WTC11 (cell line): Measurements from ENCODE around the gene ZBTB18. TPM values are rescaled to one million over a fixed set of nuclear protein-coding genes. Genes with fewer than 3 reads are reported as not detected.

ENCODE experiments used
- ATAC-seq: fragments of 200-7000 bp; cut with Tn5 transposase; 2 replicates; pipeline ENCODE4 v1.10.0; 2021; ENCODE audit warnings: mild to moderate bottlenecking, moderate library complexity
- CTCF ChIA-PET: fragments of 300-600 bp; sonication (Branson Sonifier 250); formaldehyde crosslinking; loops from one replicate; lab custom pipeline; 2021; ENCODE audit warnings: antibody characterized with exemption; lab: Charles Lee
- POLR2A ChIA-PET: fragments of 350-600 bp; sonication (Branson Sonifier 250); formaldehyde crosslinking; loops from one replicate; lab custom pipeline; 2021; ENCODE audit warnings: antibody characterized with exemption; lab: Charles Lee
- DNase-seq: peaks from one replicate; pipeline ENCODE4 v3.0.0; 2021; ENCODE audit warnings: low spot score
- H3K27ac Mint-ChIP-seq: 2 replicates; pipeline ENCODE4 v1.8.0; 2021; ENCODE audit warnings: mixed read lengths
- H3K27me3 Mint-ChIP-seq: 2 replicates; pipeline ENCODE4 v1.8.0; 2021; ENCODE audit warnings: low read depth, mild to moderate bottlenecking, moderate library complexity, mixed read lengths
- H3K36me3 Mint-ChIP-seq: 2 replicates; pipeline ENCODE4 v1.8.0; 2021; ENCODE audit warnings: mixed read lengths
- H3K4me1 Mint-ChIP-seq: 2 replicates; pipeline ENCODE4 v1.8.0; 2022; ENCODE audit warnings: mixed read lengths
- H3K4me3 Mint-ChIP-seq: 2 replicates; pipeline ENCODE4 v1.8.0; 2021; ENCODE audit warnings: mild to moderate bottlenecking, moderate library complexity, mixed read lengths
- H3K9me3 Mint-ChIP-seq: 2 replicates; pipeline ENCODE4 v1.8.0; 2021; ENCODE audit warnings: mixed read lengths
- ARID4B ChIP-seq: sonication (generic); formaldehyde crosslinking; IDR thresholded peaks from 2 replicates; pipeline ENCODE4 v1.8.0; 2023; ENCODE audit warnings: missing genetic modification reagents, mild to moderate bottlenecking, borderline replicate concordance
- ATF2 ChIP-seq: sonication (generic); formaldehyde crosslinking; IDR thresholded peaks from 2 replicates; pipeline ENCODE4 v1.8.1; 2022; ENCODE audit warnings: low read depth, missing genetic modification reagents, borderline replicate concordance
- CDX4 ChIP-seq: fragments of 250-450 bp; sonication (Bioruptor Pico); IDR thresholded peaks from 2 replicates; pipeline ENCODE4 v1.9.0; 2021; ENCODE audit warnings: moderate library complexity, mild to moderate bottlenecking, inconsistent platforms, borderline replicate concordance
- CREB1 ChIP-seq: sonication (generic); formaldehyde crosslinking; IDR thresholded peaks from 2 replicates; pipeline ENCODE4 v1.8.0; 2023; ENCODE audit warnings: mild to moderate bottlenecking, missing genetic modification reagents
- E2F4 ChIP-seq: sonication (generic); formaldehyde crosslinking; IDR thresholded peaks from 2 replicates; pipeline ENCODE4 v1.8.1; 2022; ENCODE audit warnings: low read depth, mild to moderate bottlenecking, moderate library complexity, missing genetic modification reagents, borderline replicate concordance
- ELF4 ChIP-seq: sonication (generic); formaldehyde crosslinking; IDR thresholded peaks from 2 replicates; pipeline ENCODE4 v1.8.1; 2022; ENCODE audit warnings: low read depth, mild to moderate bottlenecking, moderate library complexity, missing genetic modification reagents
- FOXP1 ChIP-seq: sonication (generic); formaldehyde crosslinking; IDR thresholded peaks from 2 replicates; pipeline ENCODE4 v1.8.0; 2022; ENCODE audit warnings: missing genetic modification reagents, mild to moderate bottlenecking, moderate library complexity, borderline replicate concordance
- MLX ChIP-seq: sonication (generic); formaldehyde crosslinking; IDR thresholded peaks from 2 replicates; pipeline ENCODE4 v1.8.1; 2023; ENCODE audit warnings: mild to moderate bottlenecking, missing genetic modification reagents, moderate library complexity
- NR3C1 ChIP-seq: sonication (generic); formaldehyde crosslinking; conservative IDR thresholded peaks from 2 replicates; pipeline ENCODE4 v1.8.1; 2023; ENCODE audit warnings: low read depth, mild to moderate bottlenecking, missing genetic modification reagents
- OVOL2 ChIP-seq: fragments of 250-450 bp; sonication (Bioruptor Pico); IDR thresholded peaks from 2 replicates; pipeline ENCODE4 v1.9.0; 2021; ENCODE audit warnings: mild to moderate bottlenecking, borderline replicate concordance
- PRDM15 ChIP-seq: sonication (generic); formaldehyde crosslinking; IDR thresholded peaks from 2 replicates; pipeline ENCODE4 v1.8.0; 2022; ENCODE audit warnings: missing genetic modification reagents
- RORB ChIP-seq: fragments of 250-450 bp; sonication (Bioruptor Pico); IDR thresholded peaks from 2 replicates; pipeline ENCODE4 v1.9.0; 2021; ENCODE audit warnings: mild to moderate bottlenecking
- SMAD4 ChIP-seq: sonication (generic); formaldehyde crosslinking; IDR thresholded peaks from 2 replicates; pipeline ENCODE4 v1.8.0; 2022; ENCODE audit warnings: mild to moderate bottlenecking, missing genetic modification reagents
- SOX15 ChIP-seq: fragments of 250-450 bp; sonication (Bioruptor Pico); IDR thresholded peaks from 2 replicates; pipeline ENCODE4 v1.9.0; 2021; ENCODE audit warnings: mild to moderate bottlenecking
- TP53 ChIP-seq: sonication (generic); formaldehyde crosslinking; IDR thresholded peaks from 2 replicates; pipeline ENCODE4 v1.8.1; 2023; ENCODE audit warnings: mild to moderate bottlenecking, missing genetic modification reagents
- ZNF138 ChIP-seq: sonication (generic); formaldehyde crosslinking; conservative IDR thresholded peaks from 2 replicates; pipeline ENCODE4 v1.8.1; 2022; ENCODE audit warnings: mild to moderate bottlenecking, moderate library complexity, missing genetic modification reagents
- ZNF232 ChIP-seq: sonication (generic); formaldehyde crosslinking; IDR thresholded peaks from 2 replicates; pipeline ENCODE4 v1.8.0; 2022; ENCODE audit warnings: mild to moderate bottlenecking, missing genetic modification reagents
- ZNF671 ChIP-seq: fragments of 250-450 bp; sonication (Bioruptor Pico); IDR thresholded peaks from 2 replicates; pipeline ENCODE4 v1.8.0; 2021; ENCODE audit warnings: mild to moderate bottlenecking
- total RNA-seq: library from RNA; stranded (reverse); gene quantifications from 3 replicates; pipeline ENCODE4 v1.2.3, GENCODE V29; 2021

ZBTB18 gene
- total RNA-seq, 1 experiment from 2014 or later: 16.0 TPM

GRCh38 chr1:244096066-244096610 lies 45.1 kb downstream of the ZBTB18 start (continued):
- TF ChIP-seq TP53 (CRISPR knock-in tag) (no peak), SMAD4 (CRISPR knock-in tag) (no peak), ZNF671 (CRISPR knock-in tag) (no peak)

- no peak for DNase-seq
Measured at GRCh38 chr1:244096691-244097090, 45.6 kb downstream of the ZBTB18 start.

GRCh38 chr1:244097523-244098405 lies 46.7 kb downstream of the ZBTB18 start:
- no peak for ATAC-seq
- H3K9me3 Mint-ChIP-seq: peaks cover 5% of the 10 kb centered on the region
- POLR2A ChIA-PET: interaction anchor here (0.6 kb wide), 1 partner anchor 88 kb away, joined by 3 read pairs; no protein-coding TSS in a partner anchor
- no peak overlapping the region for H3K4me3 Mint-ChIP-seq
- no peak for DNase-seq
- no peak overlapping the region for H3K27ac Mint-ChIP-seq
- no peaks in the 10 kb centered on the region for H3K27me3 Mint-ChIP-seq
- 0 out of 2 replicates have a peak, but pooled peaks cover 4% of the 10 kb centered on the region for H3K4me1 Mint-ChIP-seq
- CTCF ChIA-PET: no interaction called here
- no peaks in the 10 kb centered on the region for H3K36me3 Mint-ChIP-seq
- no peak for TF ChIP-seq ZNF138
- no peak for TF ChIP-seq PRDM15 (CRISPR knock-in tag)
- no peak for TF ChIP-seq MLX (CRISPR knock-in tag)
- no peak for TF ChIP-seq SOX15 (CRISPR knock-in tag)
- no peak for TF ChIP-seq NR3C1 (CRISPR knock-in tag)
- TF ChIP-seq OVOL2 (CRISPR knock-in tag): no peak
- TF ChIP-seq RORB: no peak
- no peak for TF ChIP-seq ARID4B
- TF ChIP-seq ZNF232 (CRISPR knock-in tag): no peak
- no peak for TF ChIP-seq FOXP1
- TF ChIP-seq E2F4 (CRISPR knock-in tag): no peak
- no peak for TF ChIP-seq ATF2 (CRISPR knock-in tag)
- no peak for TF ChIP-seq CREB1 (CRISPR knock-in tag)
- no peak for TF ChIP-seq CDX4 (CRISPR knock-in tag)

More at GRCh38 chr1:244096691-244097090, 45.6 kb downstream of the ZBTB18 start:
- H3K27me3 Mint-ChIP-seq: no peaks in the 10 kb centered on the region
- peaks cover 5% of the 10 kb centered on the region for H3K9me3 Mint-ChIP-seq
- no peak overlapping the region for H3K27ac Mint-ChIP-seq
- no peak overlapping the region for H3K4me3 Mint-ChIP-seq
- ChIA-PET CTCF (no interaction called here), POLR2A (no interaction called here)
- no peak for TF ChIP-seq ZNF232 (CRISPR knock-in tag)
- TF ChIP-seq ELF4 (CRISPR knock-in tag): no peak
- no peak for TF ChIP-seq TP53 (CRISPR knock-in tag)
- ATAC-seq: no peak
- 0 out of 2 replicates have a peak, but pooled peaks cover 4% of the 10 kb centered on the region for H3K4me1 Mint-ChIP-seq
- no peaks in the 10 kb centered on the region for H3K36me3 Mint-ChIP-seq
